Posterior vena cava (tissue), 2 donors: ENCODE results near the gene CLIC1. TPM values are rescaled to one million over a fixed set of nuclear protein-coding genes. Genes with fewer than 3 reads are reported as not detected.

ENCODE experiments used
- DNase-seq: peaks from one replicate; pipeline ENCODE4 v3.0.0-alpha.2; 2020; ENCODE audit warnings: low spot score
- intact Hi-C, 2 donors: fragments of 100-400 bp; cut with DNase I; formaldehyde crosslinking; loops; one replicate each; pipeline versions ENCODE4 v1.14.1 to v1.14.2; 2022 to 2023
- total RNA-seq, 2 donors: library from RNA; stranded (reverse); fragmentation: NEBNext Ultra II Directional; extraction: Animal tissue kit (Norgen Biotek cat#: 25700); gene quantifications; one replicate each; pipeline ENCODE4 v1.2.1, GENCODE V29; 2021
- donor health status: DM: yes; HTN: yes; CAD: no.
- donor health status: DM: yes; HTN: yes; CAD: no.

CLIC1 gene
- total RNA-seq, 2 donors from 2014 or later: 272 to 402 TPM

DNA sequence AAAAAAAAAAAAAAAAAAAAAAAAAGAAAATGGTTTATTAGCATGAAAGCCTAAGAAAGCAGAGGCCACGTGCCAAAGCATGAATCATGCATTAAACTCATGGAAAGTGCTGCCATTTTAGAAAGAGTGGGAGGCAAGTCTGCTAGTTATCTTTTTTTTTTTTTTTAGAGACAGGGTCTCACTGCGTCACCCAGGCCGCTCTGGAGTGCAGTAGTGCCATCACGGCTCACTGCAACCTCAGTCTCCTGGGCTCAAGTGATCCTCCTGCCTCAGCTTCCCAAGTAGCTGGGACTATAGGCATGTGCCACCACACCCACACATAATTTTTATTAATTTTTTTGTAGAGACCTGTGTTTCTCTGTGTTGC lies 35.6 kb upstream of the CLIC1 start:
- intact Hi-C loops: loop anchor here in 1 of 2 donors (10.0 kb wide), 1 partner anchor 1013 kb away; no protein-coding TSS in a partner anchor
- DNase-seq: no peak

DNA sequence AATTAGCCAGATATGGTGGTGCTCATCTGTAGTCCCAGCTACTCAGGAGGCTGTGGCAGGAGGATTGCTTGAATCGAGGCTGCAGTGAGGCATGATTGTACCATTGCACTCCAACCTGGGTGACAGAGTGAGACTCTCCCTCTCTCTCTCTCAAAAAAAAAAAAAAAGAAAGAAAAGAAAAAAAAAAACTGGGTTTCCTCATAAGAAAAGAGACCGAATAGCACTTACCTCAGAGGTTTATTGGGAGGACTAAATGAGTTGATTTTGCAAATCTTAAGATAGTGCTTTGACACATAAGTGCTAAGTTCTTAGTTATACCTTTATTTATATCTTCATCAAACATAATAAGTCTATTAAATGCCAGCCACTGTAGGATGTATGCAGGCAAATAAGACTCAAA lies 34.5 kb upstream of the CLIC1 start:
- DNase-seq: no peak
- intact Hi-C loops: loop anchor here in 1 of 2 donors (10.0 kb wide), 1 partner anchor 1014 kb away; no protein-coding TSS in a partner anchor

GRCh38 chr6:31769684-31770371 lies 33.5 kb upstream of the CLIC1 start:
- peak; percentile 91 for DNase-seq
- intact Hi-C loops: loop anchor here (5.0 to 10.0 kb wide), 2 partner anchors 62 to 1015 kb away; no protein-coding TSS in a partner anchor

DNA sequence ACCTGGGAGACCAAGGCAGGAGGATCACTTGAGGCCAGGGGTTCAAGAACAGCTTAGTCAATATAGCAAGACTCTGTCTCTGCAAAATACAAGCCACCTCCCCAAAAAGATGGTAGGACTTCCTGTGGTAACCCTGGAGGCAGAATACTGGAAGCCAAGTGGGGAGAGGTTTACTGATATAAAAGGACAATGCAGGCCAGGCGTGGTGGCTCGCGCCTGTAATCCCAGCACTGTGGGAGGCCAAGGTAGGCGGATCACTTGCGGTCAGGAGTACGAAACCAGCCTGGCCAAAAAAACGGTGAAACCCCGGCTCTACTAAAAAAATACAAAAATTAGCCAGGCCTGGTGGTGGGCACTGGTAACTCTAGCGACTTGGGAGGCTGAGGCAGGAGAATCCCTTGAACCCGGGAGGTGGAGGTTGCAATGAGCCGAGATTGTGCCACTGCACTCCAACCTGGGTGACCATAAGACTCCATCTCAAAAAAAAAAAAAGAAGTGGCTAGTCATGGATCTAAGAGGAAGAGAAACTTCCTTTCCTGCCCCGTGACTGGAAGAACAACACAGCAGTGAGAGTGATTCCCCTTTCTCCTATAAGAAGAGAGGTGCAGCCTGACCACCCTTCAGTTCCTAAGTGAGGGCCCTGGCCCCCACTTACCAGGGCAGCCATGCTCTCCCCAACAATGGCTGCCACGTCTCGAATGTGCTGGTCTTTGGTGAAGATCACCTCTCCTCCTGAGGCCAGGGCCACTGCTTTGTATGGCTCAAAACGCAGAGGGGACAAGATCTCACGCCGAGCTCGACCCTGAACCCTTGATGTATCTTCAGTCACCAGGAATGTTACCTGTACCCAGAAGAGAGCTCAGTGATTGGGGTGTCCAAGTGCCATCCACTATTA lies 32.3 kb upstream of the CLIC1 start:
- intact Hi-C loops: loop anchor here in 1 of 2 donors (5.0 kb wide), 1 partner anchor 64 kb away; no protein-coding TSS in a partner anchor
- DNase-seq: no peak

- intact Hi-C loops: loop anchor here in 1 of 2 donors (5.0 kb wide), 1 partner anchor 65 kb away; no protein-coding TSS in a partner anchor
- DNase-seq: no peak
These were observed 30.8 kb upstream of the CLIC1 start for GRCh38 chr6:31767096-31767645.

DNA sequence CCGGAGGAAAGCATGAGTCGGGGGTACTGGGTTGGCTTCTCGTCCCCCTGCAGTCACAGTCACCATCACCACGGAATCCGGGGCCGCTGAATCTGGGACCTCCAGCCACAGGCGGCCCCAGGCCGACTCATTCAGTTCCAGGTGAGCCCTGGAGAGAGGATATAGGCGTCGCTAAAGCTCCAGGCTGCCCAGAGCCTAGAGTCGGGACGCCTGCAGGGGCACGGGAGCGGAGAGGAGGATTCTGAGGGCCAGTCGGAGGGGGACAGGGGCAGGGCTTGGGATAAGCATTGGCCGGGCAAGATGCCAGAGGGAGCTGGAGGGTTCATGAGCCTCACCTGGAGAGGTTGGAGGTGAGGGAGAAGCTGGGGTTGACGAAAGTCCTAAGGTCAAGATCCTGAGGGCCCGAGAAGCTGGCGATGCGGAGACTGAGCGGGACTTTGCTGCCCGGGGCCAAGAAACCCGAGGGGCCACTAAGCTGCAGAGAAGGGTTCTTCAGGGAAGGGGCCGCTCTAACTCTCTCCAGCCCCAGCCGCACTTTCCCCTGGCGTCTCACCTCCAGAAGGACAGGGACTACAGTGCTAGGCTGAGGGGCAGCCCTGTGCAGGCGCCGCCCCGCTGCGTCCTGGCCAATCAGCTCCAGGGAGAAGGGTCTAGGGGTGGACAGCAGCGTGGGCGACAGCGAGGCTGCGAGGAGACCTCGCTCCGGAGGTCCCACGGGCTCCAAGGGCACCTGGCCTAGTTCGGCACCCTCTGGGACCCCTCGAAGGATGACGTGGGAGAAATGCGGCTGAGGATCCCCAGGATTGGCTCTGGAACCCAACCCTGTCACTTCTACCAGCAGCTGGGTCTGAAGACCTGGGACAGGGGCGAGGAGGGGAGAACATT lies 29.8 kb upstream of the CLIC1 start:
- intact Hi-C loops: loop anchor here (1.0 to 5.0 kb wide), 2 partner anchors 48 to 66 kb away; no protein-coding TSS in a partner anchor
- DNase-seq: no peak

- intact Hi-C loops: loop anchor here in 1 of 2 donors (5.0 kb wide), 1 partner anchor 67 kb away; no protein-coding TSS in a partner anchor
- no peak for DNase-seq
These were observed 29.2 kb upstream of the CLIC1 start for GRCh38 chr6:31765559-31765909.

DNA sequence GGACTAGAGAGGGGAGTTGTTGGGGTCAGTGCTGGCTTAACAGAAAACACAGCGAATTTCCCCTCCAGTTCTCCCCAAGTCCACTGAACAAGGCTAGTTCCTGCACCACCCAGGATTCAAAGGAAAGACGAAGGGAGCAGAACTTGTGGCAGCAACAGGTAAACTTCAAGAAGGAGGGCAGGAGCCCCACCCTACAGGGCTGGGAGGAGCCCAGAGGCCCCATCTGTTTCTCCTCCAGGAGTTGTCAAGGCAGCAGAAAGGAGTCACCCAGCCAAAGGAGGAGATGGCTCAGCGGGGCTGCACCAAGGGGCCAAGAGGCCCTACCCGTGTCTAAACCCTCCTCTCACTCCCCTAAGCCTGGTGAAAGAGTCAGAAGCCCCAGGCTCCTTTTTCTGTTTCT lies 27.9 kb upstream of the CLIC1 start:
- intact Hi-C loops: no loop called here

GRCh38 chr6:31763619-31763940 lies 27.2 kb upstream of the CLIC1 start:
- intact Hi-C loops: no loop called here
- DNase-seq: no peak

More for the DNA sequence above, 27.9 kb upstream of the CLIC1 start:
- no peak for DNase-seq

- no peak for DNase-seq
- intact Hi-C loops: no loop called here
These were observed 26.7 kb upstream of the CLIC1 start for GRCh38 chr6:31762878-31763618.

DNA sequence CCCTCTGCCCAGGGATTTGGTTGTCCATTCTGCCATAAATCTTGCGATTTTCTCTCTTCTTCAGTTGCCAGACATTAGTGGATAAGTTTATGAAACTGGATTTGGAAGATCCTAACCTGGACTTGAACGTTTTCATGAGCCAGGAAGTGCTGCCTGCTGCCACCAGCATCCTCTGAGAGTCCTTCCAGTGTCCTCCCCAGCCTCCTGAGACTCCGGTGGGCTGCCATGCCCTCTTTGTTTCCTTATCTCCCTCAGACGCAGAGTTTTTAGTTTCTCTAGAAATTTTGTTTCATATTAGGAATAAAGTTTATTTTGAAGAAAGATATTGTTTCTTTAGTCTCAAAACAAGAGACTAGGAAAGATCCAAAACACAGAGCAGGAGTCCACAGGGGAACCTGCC lies 26.0 kb upstream of the CLIC1 start, which contains the start of gene SAPCD1:
Gene SAPCD1, plus strand, starts transcription at position 301 of the 400 bp plus-strand sequence. CDS start 399 bp downstream, outside the sequence.
- intact Hi-C loops: no loop called here
- DNase-seq: no peak

DNA sequence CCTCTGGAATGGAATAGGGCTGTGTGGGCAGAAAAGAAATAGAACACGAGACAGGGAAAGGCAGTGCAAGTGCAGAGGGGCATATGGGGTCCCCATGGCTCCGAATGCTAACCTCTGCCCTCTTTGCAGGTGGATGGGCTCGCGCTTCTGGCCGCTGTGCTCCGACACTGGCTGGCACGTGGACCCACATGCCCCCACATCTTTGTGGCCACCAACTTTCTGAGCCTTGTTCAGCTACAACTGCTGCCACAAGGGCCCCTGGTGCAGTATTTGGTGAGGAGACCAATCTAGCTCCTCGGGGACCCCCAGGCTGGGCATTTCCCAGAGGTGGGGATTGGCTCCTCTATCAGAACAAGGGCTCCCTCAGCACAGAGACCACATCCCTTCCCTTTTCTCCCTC lies 25.0 kb upstream of the CLIC1 start:
- DNase-seq: no peak
- intact Hi-C loops: no loop called here

GRCh38 chr6:31760790-31761189 lies 24.5 kb upstream of the CLIC1 start:
- intact Hi-C loops: no loop called here
- no peak for DNase-seq

GRCh38 chr6:31758281-31758680 lies 22.0 kb upstream of the CLIC1 start:
- intact Hi-C loops: no loop called here

DNA sequence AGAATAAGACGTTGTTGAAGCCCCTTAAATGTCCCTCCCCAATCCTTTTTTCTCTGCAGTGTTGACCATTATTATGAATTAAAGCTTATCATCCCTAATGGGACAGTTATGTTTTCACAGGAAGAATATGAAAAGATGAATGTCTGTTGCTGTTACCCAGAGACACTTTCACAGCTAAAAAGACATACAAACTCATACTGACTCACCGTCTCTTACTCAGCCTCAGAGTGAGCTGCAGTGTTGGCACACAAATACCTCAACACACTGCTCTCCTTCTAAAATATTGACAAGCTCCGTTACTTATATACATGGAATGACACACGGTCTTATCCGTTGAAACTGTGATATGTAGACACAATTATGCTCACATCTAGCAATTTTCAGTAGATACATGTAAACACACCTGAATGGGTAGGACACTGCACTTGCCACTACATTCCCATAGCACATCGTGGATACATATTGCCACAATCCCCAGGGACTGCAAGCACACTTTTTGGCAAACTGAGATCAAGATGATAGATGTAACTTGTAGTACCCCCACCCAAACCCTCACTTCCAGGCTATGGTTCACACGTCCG lies 16.5 kb upstream of the CLIC1 start:
- DNase-seq: no peak
- intact Hi-C loops: no loop called here

More at GRCh38 chr6:31758281-31758680, 22.0 kb upstream of the CLIC1 start:
- DNase-seq: no peak

DNA sequence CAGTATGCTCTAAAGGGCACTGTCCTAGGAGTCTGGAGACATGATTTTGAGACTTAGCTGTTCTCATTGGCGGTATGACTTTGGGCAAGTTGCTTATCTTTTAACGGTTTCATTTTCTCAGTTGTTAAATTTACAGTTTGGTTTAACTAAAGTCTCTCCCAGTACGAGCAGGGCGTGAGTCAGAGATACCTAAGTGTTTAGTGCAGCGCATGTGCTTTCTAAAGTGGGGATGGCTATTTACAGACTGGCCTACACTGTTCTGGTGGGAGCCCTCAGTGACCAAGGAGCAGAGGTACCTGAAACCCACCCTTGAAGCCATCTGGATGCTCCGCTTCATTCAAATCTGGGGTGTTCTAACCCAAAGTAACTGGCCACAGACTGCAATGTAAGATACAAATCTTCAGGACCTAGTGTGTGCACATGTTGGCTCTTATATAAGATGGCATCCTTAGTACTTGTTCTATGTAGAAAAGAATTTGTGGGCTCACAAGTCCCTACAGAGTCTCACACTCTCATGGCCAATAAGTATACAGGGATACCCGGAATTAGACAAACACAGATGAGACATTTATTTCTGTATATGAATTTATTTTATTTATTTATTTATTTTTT lies 14.2 kb upstream of the CLIC1 start:
- DNase-seq: no peak
- intact Hi-C loops: no loop called here

DNA sequence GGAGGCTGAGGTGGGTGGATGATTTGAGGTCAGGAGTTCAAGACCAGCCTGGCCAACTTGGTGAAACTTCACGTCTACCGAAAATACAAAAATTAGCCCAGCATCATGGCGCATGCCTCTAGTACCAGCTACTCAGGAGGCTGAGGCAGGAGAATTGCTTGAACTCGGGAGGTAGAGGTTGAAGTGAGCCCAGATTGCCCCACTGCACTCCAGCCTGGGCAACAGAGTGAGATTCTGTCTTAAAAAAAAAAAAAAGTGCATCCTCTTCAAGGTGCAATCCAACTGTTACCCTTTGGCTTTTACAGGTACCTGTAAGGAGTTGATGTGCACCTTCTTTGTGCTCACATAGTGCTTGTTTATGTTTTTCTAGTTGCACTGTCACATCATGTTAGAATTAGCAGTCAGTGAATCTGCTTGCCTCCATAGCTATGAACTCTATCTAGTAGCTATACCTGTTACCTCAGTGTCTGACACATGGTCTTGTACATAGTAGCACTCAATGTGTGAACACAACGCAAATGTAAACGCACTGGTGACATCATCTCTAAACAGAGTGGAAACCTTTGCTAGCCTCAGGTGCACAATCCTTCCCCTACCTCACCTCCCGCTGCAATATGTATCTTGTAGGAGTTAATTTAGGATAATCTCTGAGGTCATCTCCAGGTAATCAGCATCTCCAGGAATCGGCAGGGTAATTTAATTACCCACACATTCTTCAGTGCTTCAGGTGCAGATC lies 13.1 kb upstream of the CLIC1 start:
- DNase-seq: no peak
- intact Hi-C loops: no loop called here
